Loucy (cell line): ENCODE measurements around the gene NCKAP5.

ENCODE experiments used
- H2AFZ ChIP-seq: fragments of 200-600 bp; sonication (generic); 2 replicates; pipeline ENCODE4 v1.6.0; 2016; ENCODE audit warnings: antibody characterized with exemption, mild to moderate bottlenecking, low read length, moderate library complexity
- H3F3A ChIP-seq: fragments of 200-600 bp; 2 replicates; pipeline ENCODE4 v1.6.0; 2016; ENCODE audit warnings: antibody characterized with exemption, low read depth, mild to moderate bottlenecking
- H3K27me3 ChIP-seq: fragments of 200-600 bp; sonication (generic); 2 replicates; pipeline ENCODE4 v1.6.1; 2014; ENCODE audit warnings: low read length, mild to moderate bottlenecking; ENCODE audit not compliant: insufficient read depth, poor library complexity, severe bottlenecking
- H3K36me3 ChIP-seq: fragments of 200-600 bp; sonication (generic); 2 replicates; pipeline ENCODE4 v1.6.1; 2016; ENCODE audit warnings: low read length; ENCODE audit not compliant: insufficient read depth
- H3K4me1 ChIP-seq: fragments of 200-600 bp; sonication (generic); 2 replicates; pipeline ENCODE4 v1.5.1; 2014; ENCODE audit warnings: low read length, mild to moderate bottlenecking; ENCODE audit not compliant: insufficient read depth, poor library complexity, severe bottlenecking
- H3K4me2 ChIP-seq: fragments of 200-600 bp; sonication (generic); 2 replicates; pipeline ENCODE4 v1.6.0; 2014; ENCODE audit warnings: antibody characterized with exemption, low read length, low read depth, mild to moderate bottlenecking; ENCODE audit not compliant: poor library complexity, severe bottlenecking
- H3K4me3 ChIP-seq: fragments of 200-600 bp; sonication (generic); 2 replicates; pipeline ENCODE4 v1.5.1; 2014; ENCODE audit warnings: low read length, mild to moderate bottlenecking, mixed read lengths; ENCODE audit not compliant: poor library complexity, severe bottlenecking
- H3K79me2 ChIP-seq: fragments of 200-600 bp; sonication (generic); 2 replicates; pipeline ENCODE4 v1.6.1; 2014; ENCODE audit warnings: low read length; ENCODE audit not compliant: insufficient read depth
- H3K9ac ChIP-seq: fragments of 200-600 bp; sonication (generic); 2 replicates; pipeline ENCODE4 v1.6.0; 2014; ENCODE audit warnings: mild to moderate bottlenecking, low read depth, low read length, moderate library complexity; ENCODE audit not compliant: poor library complexity, severe bottlenecking
- H3K9me2 ChIP-seq: fragments of 200-600 bp; sonication (generic); replicated peaks from 2 replicates; pipeline ENCODE4 v1.6.1; 2016; ENCODE audit warnings: low read depth, low read length, mixed read lengths
- H3K9me3 ChIP-seq: fragments of 200-600 bp; sonication (generic); 2 replicates; pipeline ENCODE4 v1.6.1; 2014; ENCODE audit warnings: mild to moderate bottlenecking, antibody characterized with exemption, low read length, low read depth; ENCODE audit not compliant: insufficient read depth
- H4K20me1 ChIP-seq: fragments of 200-600 bp; sonication (generic); 2 replicates; pipeline ENCODE4 v1.6.0; 2014; ENCODE audit warnings: antibody characterized with exemption, low read length, mild to moderate bottlenecking; ENCODE audit not compliant: insufficient read depth, poor library complexity, severe bottlenecking
- EZH2phosphoT487 ChIP-seq: fragments of 200-600 bp; IDR thresholded peaks from 2 replicates; pipeline ENCODE4 v1.6.1; 2018; ENCODE audit warnings: antibody characterized with exemption, mild to moderate bottlenecking, moderate library complexity, borderline replicate concordance
- TF ChIP-seq, protein P1 (sequence below): fragments of 200-600 bp; sonication (generic); conservative IDR thresholded peaks from 2 replicates; pipeline ENCODE4 v1.5.1; 2014; ENCODE audit warnings: mild to moderate bottlenecking, antibody characterized with exemption, low read length

Gene NCKAP5

DNA sequence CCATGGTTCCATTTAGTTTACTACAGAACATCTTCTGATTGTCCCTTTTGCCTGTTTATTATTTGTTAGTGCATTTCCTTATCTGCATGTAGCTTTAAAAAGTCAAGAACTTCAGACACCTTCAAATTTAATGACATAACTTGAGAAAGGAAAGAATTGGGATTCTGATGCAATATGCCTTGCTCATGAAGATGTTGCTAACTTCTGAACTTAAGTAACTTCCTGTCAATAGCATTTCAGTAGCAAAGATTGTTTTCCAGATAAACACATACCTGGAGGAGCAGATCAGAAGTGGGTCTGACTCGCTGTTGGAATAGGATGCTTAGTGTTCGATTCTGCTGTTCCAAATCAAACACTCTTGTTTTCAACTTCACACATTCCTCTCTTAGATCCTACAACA, 708.0 kb downstream of the NCKAP5 start:
- no peaks in the 10 kb centered on the region for H3K36me3 ChIP-seq
- no peak overlapping the region for H3K4me2 ChIP-seq
- TF ChIP-seq EZH2phosphoT487, result no peak
- TF ChIP-seq, protein P1, sequence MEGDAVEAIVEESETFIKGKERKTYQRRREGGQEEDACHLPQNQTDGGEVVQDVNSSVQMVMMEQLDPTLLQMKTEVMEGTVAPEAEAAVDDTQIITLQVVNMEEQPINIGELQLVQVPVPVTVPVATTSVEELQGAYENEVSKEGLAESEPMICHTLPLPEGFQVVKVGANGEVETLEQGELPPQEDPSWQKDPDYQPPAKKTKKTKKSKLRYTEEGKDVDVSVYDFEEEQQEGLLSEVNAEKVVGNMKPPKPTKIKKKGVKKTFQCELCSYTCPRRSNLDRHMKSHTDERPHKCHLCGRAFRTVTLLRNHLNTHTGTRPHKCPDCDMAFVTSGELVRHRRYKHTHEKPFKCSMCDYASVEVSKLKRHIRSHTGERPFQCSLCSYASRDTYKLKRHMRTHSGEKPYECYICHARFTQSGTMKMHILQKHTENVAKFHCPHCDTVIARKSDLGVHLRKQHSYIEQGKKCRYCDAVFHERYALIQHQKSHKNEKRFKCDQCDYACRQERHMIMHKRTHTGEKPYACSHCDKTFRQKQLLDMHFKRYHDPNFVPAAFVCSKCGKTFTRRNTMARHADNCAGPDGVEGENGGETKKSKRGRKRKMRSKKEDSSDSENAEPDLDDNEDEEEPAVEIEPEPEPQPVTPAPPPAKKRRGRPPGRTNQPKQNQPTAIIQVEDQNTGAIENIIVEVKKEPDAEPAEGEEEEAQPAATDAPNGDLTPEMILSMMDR, result no peak
- H3K4me1 ChIP-seq, result no peaks in the 10 kb centered on the region
- H2AFZ ChIP-seq, result no peak overlapping the region
- H3K9ac ChIP-seq, result no peak overlapping the region
- H3K27me3 ChIP-seq, result no peaks in the 10 kb centered on the region
- no peaks in the 10 kb centered on the region for H4K20me1 ChIP-seq
- no peaks in the 10 kb centered on the region for H3K79me2 ChIP-seq
- no peaks in the 10 kb centered on the region for H3F3A ChIP-seq
- no peak overlapping the region for H3K4me3 ChIP-seq
- H3K9me3 ChIP-seq, result no peaks in the 10 kb centered on the region
- no peaks in the 10 kb centered on the region for H3K9me2 ChIP-seq

- TF ChIP-seq, protein P1, result no peak
- TF ChIP-seq EZH2phosphoT487, result no peak
- Histone ChIP-seq H3K4me2 (no peak overlapping the region), H3K79me2 (no peaks in the 10 kb centered on the region), H2AFZ (no peak overlapping the region), H3F3A (no peaks in the 10 kb centered on the region), H4K20me1 (no peaks in the 10 kb centered on the region), H3K9me2 (no peaks in the 10 kb centered on the region), H3K9ac (no peak overlapping the region), H3K27me3 (no peaks in the 10 kb centered on the region), H3K4me1 (no peaks in the 10 kb centered on the region), H3K9me3 (no peaks in the 10 kb centered on the region), H3K4me3 (no peak overlapping the region), H3K36me3 (no peaks in the 10 kb centered on the region)
These were observed 708.7 kb downstream of the NCKAP5 start for GRCh38 chr2:132859590-132859989.

DNA sequence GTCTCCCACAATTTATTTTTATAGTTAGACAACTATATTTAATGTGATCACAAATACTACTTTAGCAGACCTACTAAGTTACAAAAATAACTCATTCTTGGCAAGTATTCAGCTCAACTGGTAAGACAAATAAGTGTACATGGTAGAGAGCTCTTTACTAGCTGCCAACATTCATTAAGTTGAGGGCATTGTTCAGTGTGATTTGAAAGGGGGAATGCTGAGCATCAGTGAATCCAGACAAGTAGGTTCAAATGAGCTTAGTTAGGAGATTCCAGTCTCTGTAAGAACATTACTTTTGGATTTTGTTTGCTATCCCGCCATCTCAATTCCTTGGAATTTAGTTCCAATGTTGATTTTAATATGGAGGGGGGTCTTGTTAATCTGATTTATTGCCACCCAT, 710.9 kb downstream of the NCKAP5 start:
- no peaks in the 10 kb centered on the region for H3K9me3 ChIP-seq
- no peaks in the 10 kb centered on the region for H3K79me2 ChIP-seq
- H3K4me2 ChIP-seq, result no peak overlapping the region

More for the DNA sequence above, 710.9 kb downstream of the NCKAP5 start:
- Histone ChIP-seq H3K4me3 (no peak overlapping the region), H3K9ac (no peak overlapping the region), H4K20me1 (no peaks in the 10 kb centered on the region), H3K36me3 (no peaks in the 10 kb centered on the region), H3K9me2 (no peaks in the 10 kb centered on the region), H3K27me3 (no peaks in the 10 kb centered on the region), H3F3A (no peaks in the 10 kb centered on the region), H2AFZ (no peak overlapping the region), H3K4me1 (no peaks in the 10 kb centered on the region)
- TF ChIP-seq EZH2phosphoT487, result no peak
- TF ChIP-seq, protein P1, result no peak
